ENCODE results near the gene NLGN4X. TPM values are rescaled to one million over a fixed set of nuclear protein-coding genes. Genes with fewer than 3 reads are reported as not detected.
"Not testable (repeated sequence)": the region's sequence is repeated elsewhere in the genome, so short reads cannot be mapped to it uniquely, and the experiment has no call there.

The NLGN4X gene
- total RNA-seq, 1 donor from 2014 or later, result 4.5 TPM

- no peak for DNase-seq
- H3K36me3 ChIP-seq, result no peaks in the 10 kb centered on the region
- H3K4me1 ChIP-seq, result no peaks in the 10 kb centered on the region
- no peaks in the 10 kb centered on the region for H3K9me3 ChIP-seq (replicated peaks)
- H3K27ac ChIP-seq (replicated peaks), result peak overlapping the region; percentile 59
- no peaks in the 10 kb centered on the region for H3K27me3 ChIP-seq (ENCODE audit: low read depth)
- no peak for TF ChIP-seq CTCF (IDR thresholded peaks at IDR 0.05; ENCODE audit: borderline replicate concordance)
- no peak overlapping the region for H3K4me3 ChIP-seq
- intact Hi-C loops (cut with micrococcal nuclease), result no loop called here
Observed at GRCh38 chrX:5936438-5936837, 292.2 kb downstream of the NLGN4X start.

DNA sequence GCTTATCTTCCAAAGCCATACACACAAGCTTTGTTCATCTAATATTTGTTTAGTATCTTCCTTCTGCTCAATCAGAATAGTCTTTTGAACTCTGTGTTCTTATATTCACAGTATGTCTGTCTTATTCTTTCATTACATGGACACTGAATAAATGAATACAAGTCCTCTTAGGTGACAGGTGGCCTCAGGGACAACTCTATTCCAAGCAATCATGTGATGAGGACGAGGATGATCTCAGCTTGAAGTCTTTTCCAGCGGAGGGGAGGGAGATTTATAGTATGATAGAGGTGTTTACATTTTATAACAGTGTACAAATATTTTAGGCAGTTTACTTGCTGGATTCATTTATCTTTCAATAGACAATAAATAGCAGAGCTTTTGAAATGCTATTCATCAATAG lies 300.4 kb downstream of the NLGN4X start:
- H3K36me3 ChIP-seq, result no peaks in the 10 kb centered on the region
- TF ChIP-seq CTCF (IDR thresholded peaks at IDR 0.05; ENCODE audit: borderline replicate concordance), result no peak
- no peak overlapping the region for H3K27ac ChIP-seq (replicated peaks)
- no peak overlapping the region for H3K4me3 ChIP-seq
- intact Hi-C loops (cut with micrococcal nuclease), result no loop called here
- H3K4me1 ChIP-seq, result no peaks in the 10 kb centered on the region
- H3K27me3 ChIP-seq (ENCODE audit: low read depth), result no peaks in the 10 kb centered on the region
- no peak for DNase-seq
- no peaks in the 10 kb centered on the region for H3K9me3 ChIP-seq (replicated peaks)

- intact Hi-C loops (cut with micrococcal nuclease), result no loop called here
Observed at GRCh38 chrX:5916945-5917344, 311.7 kb downstream of the NLGN4X start.

DNA sequence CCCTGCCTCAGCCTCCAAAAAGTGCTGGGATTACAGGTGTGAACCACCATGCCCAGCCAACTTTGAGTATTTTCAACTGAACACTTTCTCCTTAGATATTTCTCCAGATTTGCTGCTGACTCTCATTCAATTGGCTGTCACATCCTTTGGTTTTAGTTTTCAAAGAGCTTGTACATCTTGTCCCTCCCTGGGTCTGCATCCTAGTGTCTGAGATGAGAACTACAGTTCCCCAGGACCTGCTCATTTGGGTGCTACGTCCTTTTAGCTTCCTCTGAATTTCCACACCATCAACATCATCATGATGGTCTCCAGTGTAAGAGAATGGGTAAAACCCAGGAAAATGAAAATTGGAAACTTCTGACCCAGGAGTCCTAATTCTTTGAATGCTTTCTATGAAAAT lies 312.9 kb downstream of the NLGN4X start:
- H3K9me3 ChIP-seq (replicated peaks), result peaks cover 9% of the 10 kb centered on the region
- no peak for TF ChIP-seq CTCF (IDR thresholded peaks at IDR 0.05; ENCODE audit: borderline replicate concordance)
- H3K36me3 ChIP-seq, result no peaks in the 10 kb centered on the region
- no peak for DNase-seq
- intact Hi-C loops (cut with micrococcal nuclease), result no loop called here
- no peak overlapping the region for H3K27ac ChIP-seq (replicated peaks)
- H3K4me1 ChIP-seq, result no peaks in the 10 kb centered on the region
- no peaks in the 10 kb centered on the region for H3K27me3 ChIP-seq (ENCODE audit: low read depth)
- H3K4me3 ChIP-seq, result no peak overlapping the region

More at GRCh38 chrX:5916945-5917344, 311.7 kb downstream of the NLGN4X start:
- H3K27me3 ChIP-seq (ENCODE audit: low read depth), result no peaks in the 10 kb centered on the region
- H3K4me1 ChIP-seq, result no peaks in the 10 kb centered on the region
- H3K36me3 ChIP-seq, result no peaks in the 10 kb centered on the region
- no peak overlapping the region for H3K27ac ChIP-seq (replicated peaks)
- H3K4me3 ChIP-seq, result no peak overlapping the region
- TF ChIP-seq CTCF (IDR thresholded peaks at IDR 0.05; ENCODE audit: borderline replicate concordance), result no peak
- H3K9me3 ChIP-seq (replicated peaks), result peaks cover 4% of the 10 kb centered on the region
- DNase-seq, result no peak

GRCh38 chrX:5907207-5907606 lies 321.5 kb downstream of the NLGN4X start:
- no peak for TF ChIP-seq CTCF (IDR thresholded peaks at IDR 0.05; ENCODE audit: borderline replicate concordance)
- no peaks in the 10 kb centered on the region for H3K36me3 ChIP-seq
- H3K4me1 ChIP-seq, result no peaks in the 10 kb centered on the region
- DNase-seq, result no peak
- H3K27me3 ChIP-seq (ENCODE audit: low read depth), result no peaks in the 10 kb centered on the region
- peaks cover 7% of the 10 kb centered on the region for H3K9me3 ChIP-seq (replicated peaks)
- no peak overlapping the region for H3K4me3 ChIP-seq
- intact Hi-C loops (cut with micrococcal nuclease), result no loop called here
- no peak overlapping the region for H3K27ac ChIP-seq (replicated peaks)

GRCh38 chrX:5903586-5904190 lies 325.0 kb downstream of the NLGN4X start:
- DNase-seq; intact Hi-C loops (cut with micrococcal nuclease); H3K4me1 ChIP-seq; H3K27ac ChIP-seq (replicated peaks); H3K4me3 ChIP-seq; H3K9me3 ChIP-seq (replicated peaks); H3K27me3 ChIP-seq (ENCODE audit: low read depth); H3K36me3 ChIP-seq: not testable (repeated sequence)
